Endodermal cell (in vitro differentiated cells): Measurements from ENCODE around the gene KCNJ12. TPM values are rescaled to one million over a fixed set of nuclear protein-coding genes. Genes with fewer than 3 reads are reported as not detected.
"Not testable (repeated sequence)": the region's sequence is repeated elsewhere in the genome, so short reads cannot be mapped to it uniquely, and the experiment has no call there.

ENCODE experiments used
- DNase-seq: peaks from one replicate; pipeline ENCODE4 v3.0.0-alpha.2; 2017
- H3K27ac ChIP-seq: 2 replicates; pipeline ENCODE4 v1.5.1; 2013; ENCODE audit warnings: mild to moderate bottlenecking, low read depth, low read length, moderate library complexity
- H3K27me3 ChIP-seq: 2 replicates; pipeline ENCODE4 v1.6.1; 2013; ENCODE audit warnings: mild to moderate bottlenecking, low read length, moderate library complexity; ENCODE audit not compliant: insufficient read depth, control insufficient read depth, poor library complexity, severe bottlenecking
- H3K36me3 ChIP-seq: 2 replicates; pipeline ENCODE4 v1.7.0; 2013; ENCODE audit warnings: mild to moderate bottlenecking, low read length, moderate library complexity; ENCODE audit not compliant: control insufficient read depth, insufficient read depth
- H3K4me1 ChIP-seq: one replicate; pipeline ENCODE4 v1.7.0; 2013; ENCODE audit warnings: low read length; ENCODE audit not compliant: control insufficient read depth, insufficient read depth
- H3K4me3 ChIP-seq: 2 replicates; pipeline ENCODE4 v1.5.1; 2013; ENCODE audit warnings: mild to moderate bottlenecking, low read length, moderate library complexity
- H3K9ac ChIP-seq: 2 replicates; pipeline ENCODE4 v1.6.1; 2013; ENCODE audit warnings: mild to moderate bottlenecking, low read length, moderate library complexity; ENCODE audit not compliant: poor library complexity, severe bottlenecking; ENCODE audit errors: extremely low read depth
- H3K9me3 ChIP-seq: 2 replicates; pipeline ENCODE4 v1.6.1; 2013; ENCODE audit warnings: mild to moderate bottlenecking, low read length, moderate library complexity; ENCODE audit not compliant: control insufficient read depth
- H3K27ac Mint-ChIP-seq: 2 replicates; pipeline ENCODE4 v1.8.0; 2020; ENCODE audit warnings: mixed read lengths
- H3K27me3 Mint-ChIP-seq: 2 replicates; pipeline ENCODE4 v1.8.0; 2021; ENCODE audit warnings: mild to moderate bottlenecking, mixed read lengths; ENCODE audit not compliant: insufficient read depth
- H3K36me3 Mint-ChIP-seq: 2 replicates; pipeline ENCODE4 v1.8.0; 2020; ENCODE audit warnings: low read depth, mixed read lengths
- H3K4me1 Mint-ChIP-seq: 2 replicates; pipeline ENCODE4 v1.8.0; 2020; ENCODE audit warnings: mixed read lengths
- H3K4me3 Mint-ChIP-seq: 2 replicates; pipeline ENCODE4 v1.8.0; 2020; ENCODE audit warnings: mild to moderate bottlenecking, moderate library complexity, mixed read lengths
- H3K9me3 Mint-ChIP-seq: 2 replicates; pipeline ENCODE4 v1.8.0; 2020; ENCODE audit warnings: mild to moderate bottlenecking, mixed read lengths
- WGBS, 2 experiments: methylation state at CpG; one replicate each; pipeline versions ENCODE4 v1.1.5 to v1.1.7; 2013; ENCODE audit warnings: missing lambda C conversion rate in 2 of 2, mixed read lengths in 1 of 2; ENCODE audit not compliant: insufficient coverage in 1 of 2, insufficient read length in 1 of 2; 5-methylcytosine and 5-hydroxymethylcytosine counted together
- total RNA-seq, 2 donors: library from RNA; stranded (reverse); fragmentation: NEBNext Ultra II Directional in 1 of 2; extraction: Animal tissue kit (Norgen Biotek cat#: 25700) in 1 of 2; gene quantifications; 2 replicates in 1 of 2; 3 replicates in 1 of 2; pipeline ENCODE4 v1.2.1, GENCODE V29; 2021
- TF ChIP-seq, protein P1 (sequence below): fragments of 200-600 bp; sonication (generic); conservative IDR thresholded peaks from 2 replicates; pipeline ENCODE4 v1.5.0; 2021; ENCODE audit warnings: antibody characterized with exemption, mild to moderate bottlenecking

Gene KCNJ12
- total RNA-seq, 2 donors from 2014 or later = 2.3 to 2.6 TPM

DNA sequence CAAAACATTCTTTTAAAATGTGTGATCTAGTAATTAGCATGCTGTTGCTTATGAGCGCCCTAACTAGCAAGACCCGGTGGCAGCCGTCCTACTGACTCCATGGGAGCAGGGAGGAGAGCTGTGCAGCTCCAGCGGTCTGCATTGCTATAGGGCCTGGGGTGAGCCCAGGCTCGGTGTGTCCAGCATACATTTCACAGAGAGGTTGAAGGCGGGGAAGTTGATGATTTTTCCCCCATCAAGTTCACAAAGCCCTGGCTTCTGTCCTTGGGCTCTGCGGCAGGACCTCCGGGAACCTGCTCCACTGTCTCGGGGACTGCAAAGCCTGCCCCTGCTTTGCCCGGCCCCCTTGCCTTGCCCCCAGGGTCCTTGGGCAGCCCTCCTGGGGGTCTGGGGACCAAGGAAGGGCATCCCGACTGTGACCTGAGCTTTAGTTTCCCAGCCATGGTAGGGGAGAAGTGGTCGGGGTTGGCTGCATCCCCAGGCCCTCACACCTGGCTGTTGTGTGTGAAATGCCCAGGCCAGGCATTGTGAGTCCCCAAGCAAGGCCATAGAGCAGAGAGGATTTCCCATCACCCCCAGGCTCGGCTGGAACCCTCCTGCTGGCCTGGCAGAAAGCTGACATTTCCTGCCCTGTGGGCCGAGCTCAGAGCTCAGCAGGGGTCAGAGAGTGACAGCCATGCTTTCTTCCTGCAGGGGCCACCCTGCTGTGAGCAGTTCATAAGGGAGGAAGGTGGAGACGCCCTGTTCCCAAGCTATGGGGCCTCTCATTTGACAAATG, 24.8 kb downstream of the KCNJ12 start:
- TF ChIP-seq, protein P1, sequence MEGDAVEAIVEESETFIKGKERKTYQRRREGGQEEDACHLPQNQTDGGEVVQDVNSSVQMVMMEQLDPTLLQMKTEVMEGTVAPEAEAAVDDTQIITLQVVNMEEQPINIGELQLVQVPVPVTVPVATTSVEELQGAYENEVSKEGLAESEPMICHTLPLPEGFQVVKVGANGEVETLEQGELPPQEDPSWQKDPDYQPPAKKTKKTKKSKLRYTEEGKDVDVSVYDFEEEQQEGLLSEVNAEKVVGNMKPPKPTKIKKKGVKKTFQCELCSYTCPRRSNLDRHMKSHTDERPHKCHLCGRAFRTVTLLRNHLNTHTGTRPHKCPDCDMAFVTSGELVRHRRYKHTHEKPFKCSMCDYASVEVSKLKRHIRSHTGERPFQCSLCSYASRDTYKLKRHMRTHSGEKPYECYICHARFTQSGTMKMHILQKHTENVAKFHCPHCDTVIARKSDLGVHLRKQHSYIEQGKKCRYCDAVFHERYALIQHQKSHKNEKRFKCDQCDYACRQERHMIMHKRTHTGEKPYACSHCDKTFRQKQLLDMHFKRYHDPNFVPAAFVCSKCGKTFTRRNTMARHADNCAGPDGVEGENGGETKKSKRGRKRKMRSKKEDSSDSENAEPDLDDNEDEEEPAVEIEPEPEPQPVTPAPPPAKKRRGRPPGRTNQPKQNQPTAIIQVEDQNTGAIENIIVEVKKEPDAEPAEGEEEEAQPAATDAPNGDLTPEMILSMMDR = no peak
- peaks cover 16% of the 10 kb centered on the region for H3K4me1 Mint-ChIP-seq
- no peak overlapping the region for H3K27ac Mint-ChIP-seq
- no peaks in the 10 kb centered on the region for H3K27me3 ChIP-seq
- peaks cover 15% of the 10 kb centered on the region for H3K9me3 Mint-ChIP-seq
- no peaks in the 10 kb centered on the region for H3K36me3 Mint-ChIP-seq
- H3K9ac ChIP-seq = no peak overlapping the region
- WGBS, 2 experiments = 69 to 72% methylated on average over 6 to 15 of the region's 15 CpGs
- no peak overlapping the region for H3K4me3 Mint-ChIP-seq
- peak; percentile 91 for DNase-seq
- H3K4me3 ChIP-seq = no peak overlapping the region
- no peak overlapping the region for H3K27ac ChIP-seq
- no peaks in the 10 kb centered on the region for H3K27me3 Mint-ChIP-seq
- H3K9me3 ChIP-seq = no peaks in the 10 kb centered on the region
- peaks cover 7% of the 10 kb centered on the region for H3K4me1 ChIP-seq
- H3K36me3 ChIP-seq = no peaks in the 10 kb centered on the region

DNA sequence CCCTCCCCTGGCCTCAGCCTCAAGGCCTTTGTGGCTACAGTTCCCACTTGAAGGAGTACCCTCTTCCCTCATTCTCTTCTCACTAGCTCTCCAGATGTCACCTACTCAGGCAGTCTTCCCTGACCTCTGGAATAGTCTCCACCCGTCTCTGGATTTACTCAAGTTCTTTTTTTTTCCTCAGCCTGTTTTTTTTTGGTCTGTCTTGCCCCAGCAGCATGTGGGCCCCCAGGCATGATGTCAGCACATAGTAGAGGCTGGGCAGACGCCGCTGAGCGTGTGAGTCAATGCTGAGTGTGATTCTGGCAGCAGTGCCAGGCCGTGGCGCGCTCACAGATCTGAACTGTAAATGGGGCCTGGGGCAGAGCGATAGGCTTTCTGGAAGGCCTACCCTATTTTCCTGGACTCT, 26.0 kb downstream of the KCNJ12 start:
- not testable (repeated sequence) for H3K27me3 ChIP-seq, H3K9ac ChIP-seq, DNase-seq, H3K27me3 Mint-ChIP-seq, H3K27ac Mint-ChIP-seq, H3K9me3 ChIP-seq, H3K4me3 Mint-ChIP-seq, H3K4me1 ChIP-seq, H3K4me3 ChIP-seq, H3K36me3 Mint-ChIP-seq, H3K36me3 ChIP-seq
- peak overlapping the region; percentile 53 for H3K27ac ChIP-seq
- WGBS, 2 experiments = 77 to 85% methylated on average over 8 of the region's 8 CpGs
- Mint-ChIP-seq H3K9me3 (peaks cover 18% of the 10 kb centered on the region), H3K4me1 (peaks cover 16% of the 10 kb centered on the region)

DNA sequence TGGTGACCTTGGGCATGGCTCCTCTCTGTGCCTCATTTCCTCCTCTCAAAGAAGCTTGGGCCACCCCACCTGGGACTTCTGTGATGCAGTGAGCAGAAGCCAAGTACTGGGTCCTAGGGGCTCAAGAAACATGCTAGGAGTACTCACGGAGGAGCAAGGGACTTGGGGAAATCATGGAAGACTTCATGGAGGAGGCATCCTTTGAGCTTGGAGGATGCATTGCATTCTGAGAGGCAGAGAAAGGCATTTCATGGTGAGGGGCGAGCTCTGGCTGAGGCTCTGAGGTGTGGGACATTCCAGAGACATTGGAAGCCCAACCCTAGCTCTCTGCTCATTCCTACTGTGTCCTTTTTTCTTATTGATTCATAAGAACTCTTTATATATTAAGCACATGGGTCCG, 26.8 kb downstream of the KCNJ12 start:
- 92 to 94% methylated on average over 2 to 3 of the region's 3 CpGs for WGBS, 2 experiments
- not testable (repeated sequence) for H3K4me1 ChIP-seq, H3K36me3 ChIP-seq, DNase-seq, H3K4me3 ChIP-seq, H3K27me3 Mint-ChIP-seq, H3K27me3 ChIP-seq, H3K9me3 ChIP-seq, H3K9ac ChIP-seq, H3K27ac Mint-ChIP-seq, H3K36me3 Mint-ChIP-seq, H3K27ac ChIP-seq, H3K4me3 Mint-ChIP-seq
- Mint-ChIP-seq H3K4me1 (peaks cover 16% of the 10 kb centered on the region), H3K9me3 (peaks cover 20% of the 10 kb centered on the region)

DNA sequence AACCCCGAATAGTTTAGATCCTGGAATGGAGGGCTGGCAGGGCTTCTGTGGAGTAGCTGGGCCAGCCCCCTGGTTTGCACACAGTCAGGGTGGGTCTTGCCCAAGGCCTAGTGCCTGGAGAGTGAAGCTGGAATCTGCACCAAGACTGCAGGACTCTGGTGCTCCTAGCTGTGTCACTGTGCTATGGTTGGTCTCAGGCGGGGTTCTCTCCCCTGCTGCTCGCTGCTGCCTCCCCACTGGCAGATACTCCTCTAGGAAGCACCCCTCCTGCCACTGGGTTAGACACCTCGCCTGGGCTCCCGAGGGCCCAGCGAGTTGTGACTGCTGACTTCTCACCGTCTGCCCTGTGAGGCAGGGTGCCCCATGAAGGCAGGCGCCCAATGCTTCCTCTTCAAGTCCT, 27.9 kb downstream of the KCNJ12 start:
- not testable (repeated sequence) for H3K27me3 Mint-ChIP-seq, H3K9me3 ChIP-seq, H3K4me3 Mint-ChIP-seq, H3K36me3 ChIP-seq, H3K27ac Mint-ChIP-seq, H3K4me1 ChIP-seq, H3K9ac ChIP-seq, DNase-seq, H3K27me3 ChIP-seq, H3K4me3 ChIP-seq, H3K36me3 Mint-ChIP-seq, H3K27ac ChIP-seq
- 92 to 100% methylated on average over 2 to 6 of the region's 8 CpGs for WGBS, 2 experiments
- Mint-ChIP-seq H3K9me3 (peaks cover 26% of the 10 kb centered on the region), H3K4me1 (peaks cover 16% of the 10 kb centered on the region)
